BJ (cell line): ENCODE measurements around the gene FTO. TPM values are rescaled to one million over a fixed set of nuclear protein-coding genes. Genes with fewer than 3 reads are reported as not detected.

Experiments used
- CTCF ChIA-PET: fragments of 350-600 bp; formaldehyde crosslinking; extraction: SDS; loops from one replicate; lab custom pipeline; 2021; ENCODE audit warnings: antibody characterized with exemption, inconsistent platforms; lab: Yijun Ruan, JAX
- POLR2A ChIA-PET: fragments of 300-600 bp; sonication (Branson Sonifier 250); formaldehyde crosslinking; extraction: SDS; loops from one replicate; lab custom pipeline; 2021; ENCODE audit warnings: antibody characterized with exemption; lab: Charles Lee
- DNase-seq: peaks from one replicate; pipeline ENCODE4 v3.0.0-alpha.2; 2011; ENCODE audit warnings: low read depth
- H3K27me3 ChIP-seq: 2 replicates; pipeline ENCODE4 v1.6.0; 2011; ENCODE audit warnings: low read length; ENCODE audit not compliant: control insufficient read depth, insufficient read depth
- H3K36me3 ChIP-seq: 2 replicates; pipeline ENCODE4 v1.5.1; 2011; ENCODE audit warnings: low read length; ENCODE audit not compliant: control insufficient read depth, insufficient read depth
- H3K4me3 ChIP-seq: 2 replicates; pipeline ENCODE4 v1.5.1; 2011; ENCODE audit warnings: low read depth, mild to moderate bottlenecking, control low read depth, low read length
- polyA plus RNA-seq: library from polyadenylated mRNA; depleted of rRNA; stranded (reverse); fragments of >200 nt; gene quantifications from 2 replicates; pipeline ENCODE4 v1.2.3, GENCODE V29; 2011
- TF ChIP-seq, protein P1 (sequence below): IDR thresholded peaks from 2 replicates; pipeline ENCODE4 v1.5.1; 2011; ENCODE audit warnings: low read depth, mild to moderate bottlenecking, control low read depth, inconsistent platforms, low read length, moderate library complexity; ENCODE audit not compliant: insufficient read depth

The FTO gene
- polyA plus RNA-seq, 1 experiment, result 86.3 TPM

DNA sequence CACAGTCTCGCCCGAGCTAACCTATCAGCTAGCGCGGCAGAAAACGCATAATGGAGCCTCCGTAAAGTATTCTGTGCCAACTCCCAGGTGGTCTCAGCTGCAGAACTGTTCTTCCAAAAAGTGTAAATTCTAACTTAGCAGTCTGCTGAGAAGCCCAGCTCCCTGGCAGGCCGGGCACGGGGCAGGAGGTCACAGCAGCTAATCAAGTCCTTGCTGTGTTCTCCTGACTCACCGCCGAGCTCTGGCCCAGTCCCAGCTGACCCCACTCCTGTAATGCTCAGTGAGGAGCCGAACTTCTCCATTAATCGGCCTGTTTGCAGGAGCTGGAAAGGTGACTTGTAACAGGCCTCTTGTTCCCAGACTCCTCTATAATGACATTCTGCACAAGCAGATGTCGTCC is 389.3 kb downstream of the FTO start:
- TF ChIP-seq, protein P1, sequence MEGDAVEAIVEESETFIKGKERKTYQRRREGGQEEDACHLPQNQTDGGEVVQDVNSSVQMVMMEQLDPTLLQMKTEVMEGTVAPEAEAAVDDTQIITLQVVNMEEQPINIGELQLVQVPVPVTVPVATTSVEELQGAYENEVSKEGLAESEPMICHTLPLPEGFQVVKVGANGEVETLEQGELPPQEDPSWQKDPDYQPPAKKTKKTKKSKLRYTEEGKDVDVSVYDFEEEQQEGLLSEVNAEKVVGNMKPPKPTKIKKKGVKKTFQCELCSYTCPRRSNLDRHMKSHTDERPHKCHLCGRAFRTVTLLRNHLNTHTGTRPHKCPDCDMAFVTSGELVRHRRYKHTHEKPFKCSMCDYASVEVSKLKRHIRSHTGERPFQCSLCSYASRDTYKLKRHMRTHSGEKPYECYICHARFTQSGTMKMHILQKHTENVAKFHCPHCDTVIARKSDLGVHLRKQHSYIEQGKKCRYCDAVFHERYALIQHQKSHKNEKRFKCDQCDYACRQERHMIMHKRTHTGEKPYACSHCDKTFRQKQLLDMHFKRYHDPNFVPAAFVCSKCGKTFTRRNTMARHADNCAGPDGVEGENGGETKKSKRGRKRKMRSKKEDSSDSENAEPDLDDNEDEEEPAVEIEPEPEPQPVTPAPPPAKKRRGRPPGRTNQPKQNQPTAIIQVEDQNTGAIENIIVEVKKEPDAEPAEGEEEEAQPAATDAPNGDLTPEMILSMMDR, result no peak
- DNase-seq, result no peak
- Histone ChIP-seq H3K4me3 (no peak overlapping the region), H3K36me3 (no peaks in the 10 kb centered on the region), H3K27me3 (no peaks in the 10 kb centered on the region)
- POLR2A ChIA-PET, result no interaction called here
- CTCF ChIA-PET, result no interaction called here

DNA sequence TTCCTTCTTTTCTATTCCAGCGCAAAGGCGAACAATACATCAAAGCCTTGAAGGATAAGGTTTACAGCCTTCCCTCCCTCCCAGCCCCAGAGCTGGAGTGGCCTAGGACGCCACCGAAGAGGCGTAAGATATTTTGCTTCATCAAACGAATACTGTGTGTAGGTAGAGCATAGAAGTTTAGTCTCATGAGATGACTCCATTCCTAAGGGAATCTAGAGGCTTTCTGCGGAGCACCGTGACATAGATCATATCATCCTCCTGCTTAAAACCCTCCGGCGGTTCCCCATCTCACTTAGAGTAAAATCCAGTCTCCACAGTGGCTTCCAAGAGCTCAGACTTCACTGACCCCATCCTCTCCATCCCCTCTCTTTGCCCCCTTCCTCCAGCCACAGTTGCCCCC is 390.7 kb downstream of the FTO start:
- H3K36me3 ChIP-seq, result no peaks in the 10 kb centered on the region
- H3K27me3 ChIP-seq, result no peaks in the 10 kb centered on the region
- H3K4me3 ChIP-seq, result no peak overlapping the region
- ChIA-PET POLR2A (no interaction called here), CTCF (no interaction called here)
- TF ChIP-seq, protein P1, result no peak
- no peak for DNase-seq

DNA sequence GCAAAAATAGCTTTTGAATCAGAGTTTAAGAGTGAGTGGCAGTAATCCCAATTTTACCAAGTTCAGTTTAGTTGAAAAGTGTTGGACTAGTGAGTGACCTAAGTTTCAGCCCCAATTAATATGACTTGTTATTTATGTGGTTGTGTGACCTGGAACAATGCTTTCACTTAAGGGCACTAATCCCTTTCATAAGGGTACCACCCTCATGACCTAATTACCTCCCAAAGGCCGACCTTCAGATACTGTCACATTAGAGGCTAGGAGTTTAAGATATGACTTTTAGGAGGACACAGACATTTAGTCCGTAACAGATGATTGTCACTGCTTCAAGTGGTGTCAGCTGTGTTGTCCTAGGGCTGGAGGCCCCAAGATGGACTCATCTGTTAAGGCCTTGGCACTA is 392.7 kb downstream of the FTO start:
- DNase-seq, result no peak
- H3K27me3 ChIP-seq, result no peaks in the 10 kb centered on the region
- H3K4me3 ChIP-seq, result no peak overlapping the region
- CTCF ChIA-PET, result no interaction called here
- no peaks in the 10 kb centered on the region for H3K36me3 ChIP-seq
- POLR2A ChIA-PET, result no interaction called here
- TF ChIP-seq, protein P1, result no peak

DNA sequence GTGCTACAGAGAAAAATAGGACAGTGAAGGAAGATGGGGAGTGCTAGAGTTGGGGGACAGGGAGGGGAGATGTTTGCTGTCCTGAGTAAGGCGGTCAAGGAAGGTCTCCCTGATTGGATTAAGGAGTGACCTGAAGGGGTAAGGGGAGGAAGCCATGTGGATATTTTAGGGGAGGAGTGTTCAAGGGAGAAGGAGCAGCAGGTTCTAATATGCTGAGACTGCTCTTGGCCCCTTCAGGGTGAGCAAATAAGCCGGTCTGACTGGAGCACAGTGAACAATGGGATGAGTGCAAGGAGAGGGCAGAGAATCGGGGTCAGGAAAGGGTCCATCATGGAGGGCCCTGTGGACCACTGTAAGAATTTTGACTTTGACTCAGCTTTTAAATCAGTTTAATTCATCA is 393.8 kb downstream of the FTO start:
- ChIA-PET POLR2A (no interaction called here), CTCF (no interaction called here)
- TF ChIP-seq, protein P1, result no peak
- Histone ChIP-seq H3K36me3 (no peaks in the 10 kb centered on the region), H3K27me3 (no peaks in the 10 kb centered on the region), H3K4me3 (no peak overlapping the region)
- no peak for DNase-seq

DNA sequence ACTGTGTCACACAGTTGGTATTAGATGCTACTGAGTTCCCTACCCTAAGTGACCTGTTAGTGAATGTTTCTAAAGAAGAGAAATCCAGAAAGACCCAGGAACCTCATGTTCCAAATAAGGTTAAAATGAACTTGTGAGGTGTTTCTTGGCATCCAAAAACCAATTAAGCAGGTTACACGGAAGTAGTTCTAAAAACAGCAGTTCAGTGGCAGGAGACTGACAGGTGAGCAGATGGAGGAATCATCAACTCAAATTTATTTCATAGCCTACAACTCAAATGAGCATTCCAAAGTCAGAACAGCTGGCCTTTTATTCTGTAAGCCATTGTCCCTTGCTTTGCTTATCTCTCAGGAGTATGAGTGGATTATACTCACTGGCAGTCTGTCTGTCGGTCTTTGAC is 394.3 kb downstream of the FTO start:
- H3K4me3 ChIP-seq, result no peak overlapping the region
- no peaks in the 10 kb centered on the region for H3K27me3 ChIP-seq
- TF ChIP-seq, protein P1, result no peak
- no peaks in the 10 kb centered on the region for H3K36me3 ChIP-seq
- ChIA-PET POLR2A (no interaction called here), CTCF (no interaction called here)
- no peak for DNase-seq
